Aortic smooth muscle cell (primary cell): ENCODE results near the gene SCYL2. TPM values are rescaled to one million over a fixed set of nuclear protein-coding genes. Genes with fewer than 3 reads are reported as not detected.

Experiments used
- total RNA-seq: library from RNA; depleted of rRNA; stranded (reverse); fragments of >200 nt; gene quantifications from 2 replicates; pipeline ENCODE4 v1.2.3, GENCODE V29; 2014

Gene SCYL2, protein sequence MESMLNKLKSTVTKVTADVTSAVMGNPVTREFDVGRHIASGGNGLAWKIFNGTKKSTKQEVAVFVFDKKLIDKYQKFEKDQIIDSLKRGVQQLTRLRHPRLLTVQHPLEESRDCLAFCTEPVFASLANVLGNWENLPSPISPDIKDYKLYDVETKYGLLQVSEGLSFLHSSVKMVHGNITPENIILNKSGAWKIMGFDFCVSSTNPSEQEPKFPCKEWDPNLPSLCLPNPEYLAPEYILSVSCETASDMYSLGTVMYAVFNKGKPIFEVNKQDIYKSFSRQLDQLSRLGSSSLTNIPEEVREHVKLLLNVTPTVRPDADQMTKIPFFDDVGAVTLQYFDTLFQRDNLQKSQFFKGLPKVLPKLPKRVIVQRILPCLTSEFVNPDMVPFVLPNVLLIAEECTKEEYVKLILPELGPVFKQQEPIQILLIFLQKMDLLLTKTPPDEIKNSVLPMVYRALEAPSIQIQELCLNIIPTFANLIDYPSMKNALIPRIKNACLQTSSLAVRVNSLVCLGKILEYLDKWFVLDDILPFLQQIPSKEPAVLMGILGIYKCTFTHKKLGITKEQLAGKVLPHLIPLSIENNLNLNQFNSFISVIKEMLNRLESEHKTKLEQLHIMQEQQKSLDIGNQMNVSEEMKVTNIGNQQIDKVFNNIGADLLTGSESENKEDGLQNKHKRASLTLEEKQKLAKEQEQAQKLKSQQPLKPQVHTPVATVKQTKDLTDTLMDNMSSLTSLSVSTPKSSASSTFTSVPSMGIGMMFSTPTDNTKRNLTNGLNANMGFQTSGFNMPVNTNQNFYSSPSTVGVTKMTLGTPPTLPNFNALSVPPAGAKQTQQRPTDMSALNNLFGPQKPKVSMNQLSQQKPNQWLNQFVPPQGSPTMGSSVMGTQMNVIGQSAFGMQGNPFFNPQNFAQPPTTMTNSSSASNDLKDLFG
- 30.8 and 35.3 TPM in 2 replicates for total RNA-seq

DNA sequence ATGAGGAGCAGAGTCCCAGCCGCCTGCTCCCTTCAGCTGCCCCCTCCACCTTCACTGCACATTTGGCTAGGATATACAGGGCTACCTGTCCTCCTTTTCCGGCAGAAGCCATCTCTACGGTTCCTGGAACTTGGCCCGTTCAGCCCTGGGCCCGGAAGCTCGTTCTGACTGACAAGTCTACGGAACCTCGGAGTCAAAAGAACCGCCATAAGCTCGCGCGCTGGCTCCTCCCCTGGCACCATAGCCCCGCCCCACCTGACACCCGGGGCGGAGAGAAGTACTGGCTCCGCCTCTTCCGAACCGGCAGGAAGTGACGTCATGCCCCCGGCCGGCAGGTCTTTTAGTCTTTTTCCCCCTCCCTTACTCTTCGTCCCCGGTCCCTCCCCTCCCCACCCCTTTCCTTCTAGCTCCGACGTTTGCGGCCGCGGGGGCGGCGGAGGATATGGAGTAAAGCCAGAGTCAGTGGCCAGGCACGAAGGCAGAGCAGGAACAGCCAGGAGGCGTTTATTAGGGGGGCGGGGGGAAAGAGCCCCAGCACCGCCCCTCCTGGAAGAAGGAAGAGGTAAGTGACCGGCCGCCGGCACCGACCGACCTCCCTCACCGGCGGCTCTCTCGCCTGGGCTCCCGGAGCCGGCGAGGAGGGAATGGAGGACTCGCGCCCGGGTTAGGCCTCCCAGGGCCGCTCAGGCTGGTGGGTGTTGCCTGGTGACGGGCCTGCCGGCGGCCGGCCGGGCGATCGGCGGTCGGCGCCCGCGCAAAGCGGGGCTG, at the start of gene SCYL2, which contains the start of gene DEPDC4:
Gene SCYL2, plus strand, starts transcription at position 343 of the 768 bp plus-strand sequence. CDS start 15,794 bp downstream, outside the sequence.
Gene DEPDC4, minus strand, starts transcription at position 245 of the 768 bp plus-strand sequence. Its CDS starts 3 bp downstream, at position 242.

DNA sequence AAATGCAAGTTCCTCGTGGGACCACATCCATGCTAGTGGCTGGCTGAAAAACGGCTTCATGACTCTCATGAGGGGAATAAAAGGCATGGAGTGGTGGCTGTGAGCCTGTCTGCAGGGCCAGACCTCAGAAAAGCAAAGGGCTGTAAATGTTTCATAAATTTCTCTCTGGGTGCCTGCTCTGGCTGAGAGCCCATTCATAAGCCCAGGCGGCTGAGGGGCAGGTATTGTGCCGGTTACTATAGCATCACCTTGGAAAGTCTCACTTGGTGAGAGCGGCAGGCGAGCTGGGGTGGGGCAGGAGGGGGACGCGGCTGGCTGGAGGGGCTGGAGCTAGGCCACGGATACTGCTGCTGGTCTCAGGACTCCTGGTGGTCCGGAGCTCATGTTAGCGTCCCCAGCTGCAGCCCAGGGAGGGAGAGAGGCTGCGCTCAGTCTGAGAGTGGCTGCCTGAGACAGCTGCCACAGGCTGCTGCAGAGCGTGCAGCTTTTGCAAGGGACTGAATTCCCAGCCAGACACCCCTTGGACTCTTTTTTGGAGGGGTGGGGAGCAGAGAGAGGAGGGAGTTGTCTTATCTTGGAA, 89.8 kb downstream of the SCYL2 start, which contains the start of gene SLC17A8:
Gene SLC17A8, plus strand, starts transcription at position 431 of the 580 bp plus-strand sequence. CDS start 318 bp downstream, outside the sequence.

Other genes with a start within 250 kb of the SCYL2 start
- 51.1 and 51.7 TPM in 2 replicates for gene BLTP3B, start 124.3 kb upstream of the SCYL2 start, total RNA-seq
- gene ACTR6, start 66.4 kb upstream of the SCYL2 start, total RNA-seq = 12.6 and 14.4 TPM in 2 replicates
- 0.75 and 1.6 TPM in 2 replicates for gene DEPDC4, start 98 bp upstream of the SCYL2 start, total RNA-seq
- gene SLC17A8, start 89.9 kb downstream of the SCYL2 start, total RNA-seq = not detected in 2 replicates
- gene NR1H4, start 206.7 kb downstream of the SCYL2 start, total RNA-seq = not detected in 2 replicates